ENCODE results near the gene SPINK2. TPM values are rescaled to one million over a fixed set of nuclear protein-coding genes. Genes with fewer than 3 reads are reported as not detected.

SPINK2 gene, protein sequence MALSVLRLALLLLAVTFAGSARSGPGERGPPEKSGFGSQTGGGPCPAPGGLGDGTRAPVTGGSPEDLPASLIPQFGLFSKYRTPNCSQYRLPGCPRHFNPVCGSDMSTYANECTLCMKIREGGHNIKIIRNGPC
- total RNA-seq (ENCODE audit: low replicate concordance), result 0.87 and 4.6 TPM in 2 replicates
- long read RNA-seq, result 0 reads

DNA sequence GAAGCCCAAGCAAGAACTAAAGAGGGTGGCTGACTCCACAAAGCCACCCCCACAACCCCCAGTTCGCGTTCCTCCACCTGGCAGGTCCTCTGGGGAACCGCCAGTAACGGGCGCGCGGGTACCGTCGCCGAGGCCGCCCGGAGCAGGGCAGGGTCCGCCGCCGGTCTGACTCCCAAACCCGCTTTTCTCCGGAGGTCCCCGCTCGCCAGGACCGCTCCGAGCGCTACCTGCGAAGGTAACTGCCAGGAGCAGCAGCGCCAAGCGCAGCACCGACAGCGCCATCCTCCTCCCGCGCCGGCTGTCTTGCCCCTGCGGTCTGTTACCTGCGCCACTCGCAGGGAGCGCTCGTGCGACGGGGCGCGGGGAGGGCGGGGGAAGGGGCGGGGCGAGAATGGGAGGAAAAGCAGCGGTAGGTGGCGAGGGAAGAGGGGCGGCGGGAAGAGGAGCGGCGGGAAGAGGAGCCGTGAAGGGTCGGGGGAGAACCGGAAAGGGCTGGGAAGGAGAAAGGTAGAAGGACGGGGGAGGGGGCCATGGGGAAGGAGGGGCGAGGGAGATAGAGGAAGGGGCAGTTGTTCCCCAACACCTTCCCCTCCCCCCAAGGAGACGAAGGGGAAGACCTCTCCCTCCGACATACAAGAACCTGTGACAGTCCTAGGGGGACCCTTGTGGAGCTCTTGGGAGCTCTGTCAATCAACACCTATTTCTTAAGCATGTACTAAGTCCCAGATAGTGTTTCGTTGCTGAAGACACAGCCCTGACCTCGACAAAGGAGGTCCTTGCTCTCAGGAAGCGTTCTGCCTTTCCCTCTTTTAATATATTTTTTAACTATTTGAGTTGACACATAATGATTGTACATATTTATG is at the start of gene SPINK2:
TSS of gene SPINK2 (minus strand) at position 321 of the 863 bp plus-strand sequence. CDS start at position 282, 39 bp downstream.
- TF ChIP-seq, protein P1, sequence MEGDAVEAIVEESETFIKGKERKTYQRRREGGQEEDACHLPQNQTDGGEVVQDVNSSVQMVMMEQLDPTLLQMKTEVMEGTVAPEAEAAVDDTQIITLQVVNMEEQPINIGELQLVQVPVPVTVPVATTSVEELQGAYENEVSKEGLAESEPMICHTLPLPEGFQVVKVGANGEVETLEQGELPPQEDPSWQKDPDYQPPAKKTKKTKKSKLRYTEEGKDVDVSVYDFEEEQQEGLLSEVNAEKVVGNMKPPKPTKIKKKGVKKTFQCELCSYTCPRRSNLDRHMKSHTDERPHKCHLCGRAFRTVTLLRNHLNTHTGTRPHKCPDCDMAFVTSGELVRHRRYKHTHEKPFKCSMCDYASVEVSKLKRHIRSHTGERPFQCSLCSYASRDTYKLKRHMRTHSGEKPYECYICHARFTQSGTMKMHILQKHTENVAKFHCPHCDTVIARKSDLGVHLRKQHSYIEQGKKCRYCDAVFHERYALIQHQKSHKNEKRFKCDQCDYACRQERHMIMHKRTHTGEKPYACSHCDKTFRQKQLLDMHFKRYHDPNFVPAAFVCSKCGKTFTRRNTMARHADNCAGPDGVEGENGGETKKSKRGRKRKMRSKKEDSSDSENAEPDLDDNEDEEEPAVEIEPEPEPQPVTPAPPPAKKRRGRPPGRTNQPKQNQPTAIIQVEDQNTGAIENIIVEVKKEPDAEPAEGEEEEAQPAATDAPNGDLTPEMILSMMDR (conservative IDR thresholded peaks at IDR 0.05), result peak; percentile 38
- peaks cover 62% of the 10 kb centered on the region for H3K27me3 Mint-ChIP-seq
- H3K4me3 Mint-ChIP-seq, result peak within 1 kb of the TSS; percentile 78
- H3K27ac Mint-ChIP-seq, result no peak within 1 kb of the TSS
- DNase-seq (ENCODE audit: extremely low spot score, unreplicated experiment), result peak; percentile 71
- H3K4me1 Mint-ChIP-seq (ENCODE audit: unreplicated experiment), result no peaks in the 10 kb centered on the region
- H3K36me3 Mint-ChIP-seq, result no peaks in the 10 kb centered on the region
- no peaks in the 10 kb centered on the region for H3K9me3 Mint-ChIP-seq

DNA sequence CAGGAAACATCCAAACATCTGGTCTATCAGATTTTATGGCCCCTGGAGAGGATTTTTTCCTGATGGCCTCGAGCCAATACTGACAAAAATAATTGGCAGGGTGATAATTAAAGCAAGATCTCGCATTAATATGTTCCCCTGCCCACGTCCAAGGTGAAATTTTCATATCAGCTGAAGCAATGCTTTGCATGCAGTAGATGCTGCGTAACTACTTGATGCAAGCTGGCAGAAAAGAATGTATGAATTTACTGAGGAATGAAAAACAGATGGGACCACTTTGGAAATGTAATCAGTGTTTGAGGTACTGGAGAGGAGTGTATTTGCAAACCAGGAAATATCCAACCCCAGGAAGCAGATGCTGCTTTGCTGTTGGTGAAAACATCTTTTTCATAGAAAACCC is 49.4 kb upstream of the SPINK2 start:
- Mint-ChIP-seq H3K4me1 (ENCODE audit: unreplicated experiment) (peaks cover 13% of the 10 kb centered on the region), H3K27ac (peak overlapping the region; percentile 39), H3K9me3 (no peaks in the 10 kb centered on the region), H3K27me3 (no peaks in the 10 kb centered on the region), H3K36me3 (no peaks in the 10 kb centered on the region), H3K4me3 (peak overlapping the region; percentile 49)
- DNase-seq (ENCODE audit: extremely low spot score, unreplicated experiment), result no peak
- TF ChIP-seq, protein P1 (conservative IDR thresholded peaks at IDR 0.05), result no peak

DNA sequence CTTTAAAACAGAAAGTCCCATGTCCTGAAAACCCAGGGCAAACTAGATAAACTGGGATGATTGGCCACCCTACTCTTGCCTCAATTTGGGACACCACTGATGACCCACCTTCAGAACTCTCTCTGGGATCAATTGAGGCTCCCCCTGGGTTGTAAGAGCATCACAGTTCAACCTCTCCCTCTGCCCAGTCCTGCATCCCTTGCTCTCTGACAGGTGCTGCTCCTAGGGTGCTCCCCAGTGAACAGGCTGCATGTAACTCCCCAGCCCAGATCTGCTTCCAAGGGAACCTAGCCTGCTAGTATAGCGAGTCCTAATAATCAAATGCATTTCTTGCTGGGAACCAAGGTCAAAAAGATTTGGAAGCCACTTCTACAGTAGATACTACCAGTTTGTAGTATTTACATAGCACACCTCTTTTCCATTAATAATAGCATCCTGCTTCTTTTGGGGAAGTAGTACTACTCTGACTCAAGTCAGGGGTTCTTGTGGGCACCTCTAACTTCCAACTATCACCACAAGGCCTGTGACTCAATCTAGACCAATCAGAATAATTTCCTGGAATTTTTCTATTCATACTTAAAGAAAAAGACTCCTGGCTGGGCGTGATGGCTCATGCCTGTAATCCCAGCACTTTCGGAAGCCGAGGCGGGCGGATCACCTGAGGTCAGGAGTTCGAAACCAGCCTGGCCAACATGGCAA is 42.1 kb upstream of the SPINK2 start:
- Mint-ChIP-seq H3K9me3 (no peaks in the 10 kb centered on the region), H3K4me1 (ENCODE audit: unreplicated experiment) (peaks cover 4% of the 10 kb centered on the region)
- no peak for DNase-seq (ENCODE audit: extremely low spot score, unreplicated experiment)

DNA sequence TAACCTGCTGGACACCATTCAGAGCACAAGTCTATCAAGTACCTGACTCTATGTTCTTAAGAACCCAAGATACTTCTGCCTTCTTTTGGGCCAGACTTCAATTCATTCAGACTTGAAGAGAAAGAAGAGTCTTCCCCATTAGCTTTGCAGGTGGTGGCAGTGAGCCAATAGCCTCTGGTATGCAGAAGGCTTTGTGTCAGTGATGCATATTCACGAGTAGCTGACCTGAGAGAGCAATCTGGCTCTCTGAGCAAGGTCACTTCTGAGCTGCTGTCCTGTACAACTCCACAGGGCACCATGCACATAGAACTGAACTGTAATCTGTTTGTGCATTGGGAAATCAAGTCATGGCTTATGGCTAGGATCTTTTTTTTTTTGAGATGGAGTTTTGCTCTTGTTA is 39.9 kb upstream of the SPINK2 start:
- no peak for DNase-seq (ENCODE audit: extremely low spot score, unreplicated experiment)
- Mint-ChIP-seq H3K27me3 (no peaks in the 10 kb centered on the region), H3K4me1 (ENCODE audit: unreplicated experiment) (no peaks in the 10 kb centered on the region), H3K4me3 (no peak overlapping the region), H3K27ac (no peak overlapping the region), H3K9me3 (no peaks in the 10 kb centered on the region), H3K36me3 (no peaks in the 10 kb centered on the region)
- TF ChIP-seq, protein P1 (conservative IDR thresholded peaks at IDR 0.05), result no peak

More for the DNA sequence above, 42.1 kb upstream of the SPINK2 start:
- Mint-ChIP-seq H3K36me3 (no peaks in the 10 kb centered on the region), H3K27ac (no peak overlapping the region), H3K27me3 (no peaks in the 10 kb centered on the region), H3K4me3 (no peak overlapping the region)
- TF ChIP-seq, protein P1 (conservative IDR thresholded peaks at IDR 0.05), result no peak

DNA sequence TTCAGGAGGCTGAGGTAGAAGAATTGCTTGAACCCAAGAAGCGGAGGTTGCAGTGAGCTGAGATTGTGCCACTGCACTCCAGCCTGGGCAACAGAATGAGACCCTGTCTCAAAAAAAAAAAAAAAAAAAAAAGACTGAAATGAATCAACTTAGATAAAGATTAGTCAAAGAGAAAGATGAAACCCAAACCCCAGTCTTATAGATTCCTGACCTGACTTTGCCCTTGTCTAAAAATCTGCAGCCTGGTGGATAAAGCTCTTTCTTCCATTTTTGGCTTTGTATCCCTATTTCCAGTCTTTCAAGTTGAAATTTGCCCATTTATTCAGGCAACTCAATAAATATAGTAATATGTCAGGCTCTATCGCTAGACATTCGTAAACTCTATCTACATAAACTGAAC is 39.3 kb upstream of the SPINK2 start:
- TF ChIP-seq, protein P1 (conservative IDR thresholded peaks at IDR 0.05), result no peak
- no peak for DNase-seq (ENCODE audit: extremely low spot score, unreplicated experiment)
- Mint-ChIP-seq H3K4me1 (ENCODE audit: unreplicated experiment) (no peaks in the 10 kb centered on the region), H3K36me3 (no peaks in the 10 kb centered on the region), H3K4me3 (no peak overlapping the region), H3K9me3 (no peaks in the 10 kb centered on the region), H3K27ac (no peak overlapping the region), H3K27me3 (no peaks in the 10 kb centered on the region)
